GM19438 (cell line): Measurements from ENCODE around the gene DLX3.
"Not testable (repeated sequence)": the region's sequence is repeated elsewhere in the genome, so short reads cannot be mapped to it uniquely, and the experiment has no call there.

Experiments used
- ATAC-seq: cut with Tn5 transposase; IDR thresholded peaks from one replicate; pipeline ENCODE4 v1.9.1; 2021; ENCODE audit warnings: low read depth; ENCODE audit not compliant: unreplicated experiment

DLX3 gene

GRCh38 chr17:49995055-49995738 lies at the start of gene DLX3:
TSS of gene DLX3 (minus strand) at chr17:49995224. CDS start at chr17:49994998, 226 bp downstream.
- ATAC-seq: no peak

DNA sequence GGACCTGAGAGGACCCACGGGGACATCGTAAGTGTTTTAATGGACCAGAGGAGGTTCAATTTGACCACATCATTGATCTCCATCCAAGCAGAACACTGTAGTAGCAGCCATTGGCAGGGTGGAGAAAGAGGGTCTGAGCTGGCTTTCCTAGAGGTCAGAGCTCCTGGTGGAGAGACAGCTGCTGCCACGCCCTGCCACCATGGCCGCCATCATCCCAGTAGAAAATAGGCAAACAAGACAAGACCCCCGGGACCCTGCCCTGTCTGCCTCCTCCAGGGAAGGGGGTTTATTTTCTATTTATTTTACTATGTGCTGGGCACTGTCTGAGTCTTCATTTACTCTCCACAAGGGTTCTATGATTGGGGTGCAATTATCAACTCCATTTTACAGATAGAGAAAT lies 49.5 kb upstream of the DLX3 start:
- no peak for ATAC-seq

GRCh38 chr17:50043290-50044148 lies 48.5 kb upstream of the DLX3 start:
- no peak for ATAC-seq

- ATAC-seq: no peak
These were observed 47.2 kb upstream of the DLX3 start for GRCh38 chr17:50042211-50042610.

DNA sequence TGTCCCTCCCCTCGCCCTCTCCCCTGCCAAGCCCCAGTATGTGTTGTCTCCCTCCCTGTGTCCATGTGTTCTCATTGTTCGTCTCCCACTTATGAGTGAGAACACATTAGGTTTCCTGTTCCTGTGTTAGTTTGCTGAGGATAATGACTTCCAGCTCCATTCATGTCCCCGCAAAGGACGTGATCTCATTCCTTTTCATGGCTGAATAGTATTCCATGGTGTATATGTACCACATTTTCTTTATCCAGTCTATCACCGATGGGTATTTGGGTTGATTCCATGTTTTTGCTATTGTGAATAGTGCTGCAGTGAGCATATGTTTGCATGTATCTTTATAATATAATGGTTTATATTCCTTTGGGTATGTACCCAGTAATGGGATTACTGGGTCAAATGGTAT lies 45.5 kb upstream of the DLX3 start:
- not testable (repeated sequence) for ATAC-seq

DNA sequence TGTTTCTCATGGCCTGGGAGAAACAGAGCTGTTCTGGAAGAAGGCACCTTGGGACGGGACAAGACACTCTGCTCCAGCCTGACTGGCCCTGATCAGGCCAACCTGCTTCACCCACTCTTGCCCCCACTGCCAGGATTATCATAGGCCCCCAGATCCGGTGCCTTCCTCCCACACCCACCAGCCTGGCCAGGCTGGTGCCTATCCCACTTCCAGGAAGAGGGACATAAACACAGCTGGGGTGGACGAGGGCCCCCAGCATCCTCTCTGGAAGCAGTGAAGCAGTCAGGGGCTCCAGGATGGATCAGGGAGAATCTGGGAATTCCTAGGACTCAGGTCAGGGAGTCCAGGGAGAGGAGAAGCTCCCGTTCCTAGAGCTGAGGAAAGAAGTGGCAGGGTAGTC lies 44.0 kb upstream of the DLX3 start:
- ATAC-seq: no peak

GRCh38 chr17:50037321-50038107 lies 42.5 kb upstream of the DLX3 start:
- ATAC-seq: no peak

DNA sequence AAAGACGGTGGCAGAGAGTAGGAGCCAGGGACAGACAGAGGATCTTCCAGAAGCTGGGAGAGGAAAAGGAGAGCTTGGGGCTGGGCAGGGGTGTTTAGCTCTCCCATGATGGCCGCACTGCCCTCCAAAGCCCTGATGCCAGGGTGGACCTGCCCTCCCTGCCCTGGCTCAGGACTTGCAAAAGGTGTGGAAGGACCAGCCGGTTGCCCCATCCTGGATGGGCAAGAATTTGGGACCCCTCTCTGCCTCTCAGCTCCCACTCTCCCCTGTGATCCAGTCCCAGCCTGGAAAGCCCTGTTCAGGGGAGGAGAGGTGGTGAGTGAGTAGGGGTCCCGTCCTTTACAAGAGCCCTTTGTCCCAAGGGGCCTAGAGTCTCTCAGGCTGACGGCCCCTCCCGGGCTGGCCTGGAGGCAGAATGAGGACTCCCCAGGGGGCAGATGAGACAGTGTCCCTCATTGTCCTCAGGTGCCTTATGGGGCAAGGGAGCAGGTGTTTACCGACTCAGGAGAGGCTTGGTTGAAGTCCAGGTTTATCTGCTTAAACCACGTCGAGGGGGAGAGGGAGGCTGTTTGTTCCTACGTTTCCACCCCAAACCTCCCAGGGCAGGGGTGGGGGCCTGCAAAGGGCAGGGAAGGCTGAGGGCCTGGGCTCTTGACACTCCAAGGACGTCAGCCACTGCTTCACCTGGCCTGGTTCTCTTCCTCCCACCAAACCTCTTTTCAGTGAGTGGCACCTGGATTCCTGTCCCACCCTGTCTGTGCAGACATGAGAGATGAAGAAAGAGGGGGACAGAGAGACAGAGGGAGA lies 41.6 kb upstream of the DLX3 start:
- ATAC-seq: no peak

GRCh38 chr17:50035945-50036344 lies 40.9 kb upstream of the DLX3 start:
- no peak for ATAC-seq

DNA sequence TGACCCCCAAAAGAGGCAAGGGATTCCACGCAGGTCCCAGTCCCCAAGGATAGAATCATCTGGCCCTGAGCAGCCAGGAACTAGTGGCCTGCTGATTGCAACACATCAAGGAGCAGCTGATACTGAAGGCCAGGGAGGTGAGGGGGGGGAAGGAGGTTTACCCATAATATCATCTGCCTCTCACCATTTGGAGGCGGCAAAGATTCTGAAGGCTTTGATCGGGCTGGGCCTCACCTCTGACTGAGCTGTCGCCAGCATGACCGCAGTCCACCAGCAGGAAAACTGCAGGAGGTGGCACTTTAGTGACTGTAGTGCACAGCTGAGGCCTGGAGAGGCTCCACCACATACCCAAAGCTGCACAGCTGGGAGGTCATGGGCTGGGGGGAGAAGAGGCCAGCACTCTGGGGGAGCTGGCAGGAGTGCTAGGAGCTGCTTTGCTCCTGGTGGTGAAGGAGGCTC lies 40.4 kb upstream of the DLX3 start:
- ATAC-seq: no peak

GRCh38 chr17:50034498-50035364 lies 39.7 kb upstream of the DLX3 start:
- no peak for ATAC-seq

- no peak for ATAC-seq
These were observed 38.3 kb upstream of the DLX3 start for GRCh38 chr17:50033316-50033715.

DNA sequence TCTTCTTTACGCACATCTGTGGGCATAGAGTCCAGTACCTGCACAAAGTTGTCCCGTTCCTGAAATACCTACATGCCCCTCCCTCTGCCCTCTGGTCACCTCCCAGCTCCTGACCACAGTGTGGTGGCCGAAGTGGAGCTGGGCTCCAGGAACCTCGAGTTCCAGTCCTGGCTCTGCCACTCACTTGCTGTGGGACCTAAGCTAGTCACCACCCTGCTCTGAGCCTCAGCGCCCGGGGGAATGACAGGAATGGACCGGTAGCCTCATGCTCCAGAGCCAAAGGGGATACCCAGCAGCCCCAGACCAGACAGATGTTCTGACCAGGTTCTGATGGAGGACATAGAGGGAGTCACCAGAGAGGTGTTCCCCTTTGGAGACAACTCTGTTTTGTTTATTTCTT lies 34.2 kb upstream of the DLX3 start:
- ATAC-seq: no peak

DNA sequence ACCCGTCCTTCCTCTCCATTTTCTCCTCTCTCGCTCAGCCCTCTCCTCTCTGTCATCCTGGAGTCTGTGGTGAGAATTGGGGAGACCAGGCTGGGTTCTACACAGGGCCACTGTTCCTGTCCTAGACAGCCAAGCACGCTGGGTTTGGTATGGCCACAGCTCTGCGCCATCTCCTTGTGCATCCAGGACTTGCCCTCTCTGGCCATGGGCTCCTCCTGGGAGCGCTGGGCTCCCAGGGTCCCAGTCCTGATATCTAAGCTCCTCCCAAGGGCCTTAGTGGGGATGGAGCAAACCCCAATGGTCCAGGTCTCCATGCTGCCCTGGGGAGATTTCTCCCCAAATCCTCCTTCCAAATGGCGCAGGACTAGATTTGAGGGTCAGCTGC lies 33.7 kb upstream of the DLX3 start:
- ATAC-seq: no peak

- ATAC-seq: no peak
These were observed 33.1 kb upstream of the DLX3 start for GRCh38 chr17:50027881-50028735.

- ATAC-seq: no peak
These were observed 32.3 kb upstream of the DLX3 start for GRCh38 chr17:50027172-50027880.

DNA sequence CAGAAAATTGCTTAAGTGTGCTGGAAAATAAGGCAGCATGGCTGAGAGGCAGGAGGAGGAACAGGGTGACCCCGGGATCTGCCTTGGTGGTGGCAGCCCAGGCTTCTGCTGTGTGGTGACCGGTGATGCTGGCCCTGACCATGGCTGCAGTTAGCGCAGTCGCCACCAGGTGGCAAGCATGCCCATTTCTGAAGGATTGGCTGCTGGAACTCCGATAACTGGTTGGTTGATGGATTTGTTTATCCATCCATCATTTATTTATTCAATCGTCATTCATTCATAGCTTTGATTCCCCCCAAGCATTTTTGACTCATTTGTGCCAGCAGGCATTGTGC lies 31.8 kb upstream of the DLX3 start:
- no peak for ATAC-seq

DNA sequence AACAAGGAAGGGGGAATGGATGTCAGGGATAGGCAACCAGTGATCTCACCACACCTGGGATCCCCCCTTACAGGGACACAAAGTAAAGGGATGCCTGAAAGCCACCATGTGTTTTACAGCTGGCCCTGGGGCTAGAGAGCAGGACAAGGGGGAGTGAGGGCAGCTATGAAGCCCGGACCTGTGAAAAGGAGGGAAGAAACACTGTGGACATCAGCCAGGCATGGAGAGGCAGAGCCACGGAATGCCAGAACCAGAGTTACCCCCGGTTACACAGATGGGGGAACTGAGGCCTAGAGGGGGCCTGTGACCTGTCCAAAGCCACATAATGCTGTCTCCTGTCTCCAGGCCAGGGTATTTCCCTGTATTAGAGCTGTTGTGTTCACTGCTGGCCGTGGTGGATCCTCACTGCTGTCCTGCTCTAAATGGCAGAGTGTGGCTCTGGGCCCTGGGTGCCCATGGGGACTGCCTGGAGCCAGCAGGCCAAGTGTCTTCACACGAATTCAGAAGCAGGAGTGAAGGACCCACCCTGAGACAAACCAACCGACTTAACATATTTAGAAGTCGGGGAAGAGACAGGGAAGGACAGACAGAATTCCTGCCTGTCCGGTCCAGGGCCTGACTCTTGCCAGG lies 31.1 kb upstream of the DLX3 start:
- ATAC-seq: no peak
